Stomach (tissue), 4 donors: ENCODE data around the gene TDP1.

Source experiments
- EP300 ChIP-seq: sonication (generic); formaldehyde crosslinking; IDR thresholded peaks from one replicate; pipeline ENCODE4 v1.6.1; 2017; ENCODE audit warnings: antibody characterized with exemption
- POLR2A ChIP-seq, 4 donors: fragments of 450-650 bp; IDR thresholded peaks; one replicate each; pipeline ENCODE4 v1.6.1; 2016; ENCODE audit warnings: antibody characterized with exemption in 4 of 4, control low read depth in 2 of 4, mild to moderate bottlenecking in 1 of 4, moderate library complexity in 1 of 4
- POLR2AphosphoS5 ChIP-seq, 3 donors: sonication (generic); formaldehyde crosslinking; IDR thresholded peaks; one replicate each; pipeline ENCODE4 v1.6.1; 2016; ENCODE audit warnings: antibody characterized with exemption in 3 of 3
- TF ChIP-seq, protein P1 (sequence below), 7 experiments: fragments of 450-650 bp in 4 of 7; fragments of 200-600 bp in 3 of 7; sonication (generic) in 3 of 7; IDR thresholded peaks; one replicate each; pipeline ENCODE4 v1.5.1; 2016 to 2019; ENCODE audit warnings: antibody characterized with exemption in 7 of 7, control low read depth in 2 of 7, mild to moderate bottlenecking in 1 of 7

DNA sequence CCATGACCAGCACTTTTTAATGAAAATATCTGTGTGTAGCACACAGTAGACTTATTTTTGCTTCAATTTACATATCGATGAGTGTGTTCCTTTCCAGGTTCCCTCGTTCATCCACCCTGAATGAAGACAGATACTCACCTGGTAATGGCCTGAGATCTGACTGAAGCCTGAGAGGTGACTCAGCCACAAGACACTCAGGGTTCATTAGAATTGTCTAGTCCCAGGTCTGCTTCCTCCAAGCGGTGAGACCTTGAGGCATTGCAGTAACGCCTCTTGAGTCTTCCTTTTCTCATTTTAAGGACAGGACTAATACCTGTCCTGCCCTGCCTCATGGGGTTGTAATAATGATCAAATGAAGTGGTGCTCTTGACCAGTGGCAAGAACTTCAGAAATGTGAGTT, 94.5 kb downstream of the TDP1 start:
- TF ChIP-seq, protein P1, sequence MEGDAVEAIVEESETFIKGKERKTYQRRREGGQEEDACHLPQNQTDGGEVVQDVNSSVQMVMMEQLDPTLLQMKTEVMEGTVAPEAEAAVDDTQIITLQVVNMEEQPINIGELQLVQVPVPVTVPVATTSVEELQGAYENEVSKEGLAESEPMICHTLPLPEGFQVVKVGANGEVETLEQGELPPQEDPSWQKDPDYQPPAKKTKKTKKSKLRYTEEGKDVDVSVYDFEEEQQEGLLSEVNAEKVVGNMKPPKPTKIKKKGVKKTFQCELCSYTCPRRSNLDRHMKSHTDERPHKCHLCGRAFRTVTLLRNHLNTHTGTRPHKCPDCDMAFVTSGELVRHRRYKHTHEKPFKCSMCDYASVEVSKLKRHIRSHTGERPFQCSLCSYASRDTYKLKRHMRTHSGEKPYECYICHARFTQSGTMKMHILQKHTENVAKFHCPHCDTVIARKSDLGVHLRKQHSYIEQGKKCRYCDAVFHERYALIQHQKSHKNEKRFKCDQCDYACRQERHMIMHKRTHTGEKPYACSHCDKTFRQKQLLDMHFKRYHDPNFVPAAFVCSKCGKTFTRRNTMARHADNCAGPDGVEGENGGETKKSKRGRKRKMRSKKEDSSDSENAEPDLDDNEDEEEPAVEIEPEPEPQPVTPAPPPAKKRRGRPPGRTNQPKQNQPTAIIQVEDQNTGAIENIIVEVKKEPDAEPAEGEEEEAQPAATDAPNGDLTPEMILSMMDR (IDR thresholded peaks at IDR 0.05) = no peak
- TF ChIP-seq POLR2A (IDR thresholded peaks at IDR 0.05) = no peak
- no peak for TF ChIP-seq EP300
- no peak for TF ChIP-seq POLR2AphosphoS5 (IDR thresholded peaks at IDR 0.05)
